Embryonic facial prominence (tissue), 1 donor: ENCODE data around the gene ARPC1B.
A peak's percentile ranks its signal among the peaks of the same experiment; 100 is the strongest.
"Not testable (repeated sequence)": the region's sequence is repeated elsewhere in the genome, so short reads cannot be mapped to it uniquely, and the experiment has no call there.

Experiments used
- DNase-seq: peaks from one replicate; pipeline ENCODE4 v3.0.0-alpha.2; 2016; ENCODE audit errors: extremely low spot score

ARPC1B gene

GRCh38 chr7:99368750-99369389, 5.7 kb upstream of the ARPC1B start:
- no peak for DNase-seq

- no peak for DNase-seq
These were observed 4.7 kb upstream of the ARPC1B start for GRCh38 chr7:99369767-99370391.

DNA sequence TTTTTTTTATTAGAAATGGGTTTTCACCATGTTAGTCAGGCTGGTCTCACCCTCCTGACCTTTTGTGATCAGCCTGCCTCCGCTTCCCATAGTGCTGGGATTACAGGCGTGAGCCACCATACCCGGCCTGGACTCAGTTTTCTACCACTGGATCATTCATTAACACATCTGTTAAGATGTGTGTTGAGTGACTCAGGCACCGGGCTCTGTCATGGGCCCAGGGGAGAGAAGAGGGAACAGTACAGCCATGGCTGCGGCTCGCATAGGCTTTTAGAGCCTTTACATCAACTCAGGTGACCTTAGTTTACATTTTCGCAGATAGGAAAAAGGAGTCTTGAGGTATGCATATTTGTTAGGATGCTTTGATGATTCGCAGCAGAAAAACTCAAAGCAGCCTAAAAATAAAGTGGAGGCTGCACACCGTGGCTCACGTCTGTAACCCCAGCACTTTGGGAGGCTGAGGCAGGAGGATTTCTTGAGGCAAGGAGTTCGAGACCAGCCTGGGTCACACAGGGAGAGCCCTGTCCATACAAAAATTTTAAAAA, 3.1 kb upstream of the ARPC1B start:
- DNase-seq, result no peak

GRCh38 chr7:99372275-99373090, 2.0 kb upstream of the ARPC1B start:
- no peak for DNase-seq

GRCh38 chr7:99373091-99374066, 1.2 kb upstream of the ARPC1B start:
- no peak for DNase-seq

- DNase-seq, result no peak
These were observed 709 bp downstream of the ARPC1B start for GRCh38 chr7:99375070-99375807.

DNA sequence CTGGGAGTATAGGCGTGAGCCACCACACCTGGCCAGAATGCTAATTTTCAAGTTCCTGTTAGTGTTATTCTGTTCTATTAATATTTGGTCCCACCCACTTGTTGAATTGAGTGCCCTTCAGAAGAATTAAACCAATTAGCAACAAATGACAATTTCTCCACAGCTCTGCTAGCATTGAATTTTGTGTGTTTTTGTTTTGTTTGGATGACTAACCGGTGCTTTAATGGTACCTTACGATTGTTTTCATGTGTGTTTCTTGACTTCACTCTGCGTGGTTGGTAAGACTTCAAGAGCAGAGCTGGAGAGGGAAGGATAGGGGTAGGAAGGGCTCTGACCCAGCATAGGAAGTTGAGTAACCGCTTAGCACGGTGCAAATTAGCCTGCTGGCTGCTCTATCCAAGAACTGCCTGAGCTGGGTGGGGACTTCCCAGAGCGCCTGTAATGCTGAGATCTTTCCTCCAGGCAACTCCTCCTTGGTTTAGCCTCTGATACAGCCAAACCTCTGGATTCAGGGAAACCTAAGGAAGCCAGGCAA, 4.6 kb downstream of the ARPC1B start:
- DNase-seq, result peak; percentile 6

GRCh38 chr7:99379693-99380031, 5.1 kb downstream of the ARPC1B start:
- DNase-seq, result not testable (repeated sequence)

DNA sequence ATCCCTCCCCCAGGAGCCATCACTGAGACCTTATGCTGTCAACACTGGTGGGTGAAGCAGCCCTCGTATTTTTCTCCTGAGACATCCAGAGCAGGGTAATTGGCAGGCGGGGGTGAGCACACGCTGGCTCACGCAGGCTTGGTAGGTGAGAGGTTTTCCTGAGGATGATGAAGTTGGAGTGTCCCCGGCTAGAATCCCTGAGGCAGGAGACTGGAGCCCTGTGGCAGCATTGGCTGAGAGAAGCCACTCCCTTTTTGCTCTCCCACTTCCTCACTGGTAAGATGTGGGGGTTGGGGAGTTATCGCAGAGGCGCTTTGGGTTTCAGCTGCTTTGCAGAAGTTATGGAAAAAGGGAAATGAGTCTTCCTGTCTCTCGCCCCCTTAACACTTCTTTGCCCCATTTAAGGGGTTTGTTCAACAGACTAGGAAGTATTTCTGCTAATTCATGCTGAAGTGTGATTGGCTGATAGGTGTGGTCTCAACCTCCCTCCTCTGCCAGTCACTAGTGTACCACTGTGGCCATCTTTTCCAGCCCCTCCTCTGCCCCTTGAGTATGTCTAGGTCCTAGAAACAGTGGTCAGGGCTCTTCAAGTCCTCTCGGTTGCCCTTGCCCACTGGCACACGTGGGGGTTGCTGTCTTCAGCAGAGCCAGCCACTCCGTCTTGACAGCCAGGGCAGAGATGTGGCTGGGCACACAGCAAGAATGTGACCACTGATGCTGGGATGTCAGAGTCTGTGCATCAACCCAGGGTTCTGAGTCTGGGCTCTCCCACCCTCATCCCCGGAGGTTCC, 5.7 kb downstream of the ARPC1B start:
- no peak for DNase-seq

GRCh38 chr7:99380823-99381663, 6.5 kb downstream of the ARPC1B start:
- no peak for DNase-seq

GRCh38 chr7:99381664-99382075, 7.1 kb downstream of the ARPC1B start:
- DNase-seq, result no peak

GRCh38 chr7:99383203-99383602, 8.7 kb downstream of the ARPC1B start:
- no peak for DNase-seq

GRCh38 chr7:99383791-99384370, 9.4 kb downstream of the ARPC1B start:
- no peak for DNase-seq

DNA sequence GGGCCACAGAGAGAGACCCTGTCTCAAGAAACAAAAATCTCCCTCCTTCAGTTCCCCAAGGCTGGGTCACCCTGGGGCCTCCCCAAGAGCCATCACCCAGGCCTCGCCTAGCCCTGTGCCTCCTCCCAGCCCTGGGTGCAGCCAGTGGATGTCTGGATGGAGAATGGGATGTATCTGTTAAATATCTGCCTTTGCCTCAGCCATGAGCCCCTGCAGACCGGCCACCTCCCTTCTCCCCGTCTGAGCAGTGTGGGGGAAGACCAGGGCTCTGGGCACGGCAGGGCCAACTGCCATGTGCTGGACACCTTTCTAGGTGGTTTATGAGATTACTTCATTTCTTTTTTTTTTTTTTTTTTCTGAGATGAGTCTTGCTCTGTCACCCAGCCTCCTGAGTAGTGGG, 10.0 kb downstream of the ARPC1B start:
- DNase-seq, result no peak

- no peak for DNase-seq
These were observed 11.0 kb downstream of the ARPC1B start for GRCh38 chr7:99385564-99385963.

GRCh38 chr7:99386584-99387238, 12.2 kb downstream of the ARPC1B start:
- DNase-seq, result no peak

DNA sequence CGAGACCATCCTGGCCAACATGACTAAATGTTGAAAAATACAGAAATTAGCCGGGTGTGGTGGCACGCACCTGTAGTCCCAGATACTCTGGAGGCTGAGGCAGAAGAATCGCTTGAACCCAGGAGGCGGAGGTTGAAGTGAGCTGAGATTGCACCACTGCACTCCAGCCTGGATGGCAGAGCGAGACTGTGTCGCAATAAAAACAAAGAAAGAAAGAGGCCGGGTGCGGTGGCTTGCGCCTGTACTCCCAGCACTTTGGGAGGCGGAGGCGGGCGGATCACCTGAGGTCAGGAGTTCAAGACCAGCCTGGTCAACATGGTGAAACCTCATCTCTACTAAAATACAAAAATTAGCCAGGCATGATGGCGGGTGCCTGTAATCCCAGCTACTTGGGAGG, 12.7 kb downstream of the ARPC1B start:
- not testable (repeated sequence) for DNase-seq

DNA sequence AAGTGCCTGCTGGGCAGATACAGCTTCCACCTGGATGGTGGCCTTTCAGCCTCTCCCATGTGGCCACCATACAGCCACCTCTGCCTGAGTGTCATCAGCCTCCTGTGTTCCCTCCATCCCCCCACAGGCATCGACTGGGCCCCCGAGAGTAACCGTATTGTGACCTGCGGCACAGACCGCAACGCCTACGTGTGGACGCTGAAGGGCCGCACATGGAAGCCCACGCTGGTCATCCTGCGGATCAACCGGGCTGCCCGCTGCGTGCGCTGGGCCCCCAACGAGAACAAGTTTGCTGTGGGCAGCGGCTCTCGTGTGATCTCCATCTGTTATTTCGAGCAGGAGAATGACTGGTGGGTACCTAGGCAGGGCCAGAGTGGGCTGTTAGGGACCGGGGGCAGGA, 13.4 kb downstream of the ARPC1B start:
- DNase-seq, result no peak
